NCI-H748 treated with DMSO at 0.1 percent for 48 hours (cell line): ENCODE measurements around the gene MAP4.
"Not testable (repeated sequence)": the region's sequence is repeated elsewhere in the genome, so short reads cannot be mapped to it uniquely, and the experiment has no call there.

Experiments
- DNase-seq: peaks from one replicate; lab custom pipeline; 2025; lab: John Stamatoyannopoulos, UW

MAP4 gene

GRCh38 chr3:47895241-47895640 is 121.0 kb downstream of the MAP4 start:
- no peak for DNase-seq

GRCh38 chr3:47892286-47893040 is 123.8 kb downstream of the MAP4 start:
- no peak for DNase-seq

GRCh38 chr3:47891613-47892005 is 124.6 kb downstream of the MAP4 start:
- DNase-seq, result no peak

GRCh38 chr3:47890828-47891612 is 125.2 kb downstream of the MAP4 start:
- no peak for DNase-seq

- no peak for DNase-seq
Observed at GRCh38 chr3:47890126-47890827, 125.9 kb downstream of the MAP4 start.

GRCh38 chr3:47888986-47889757 is 127.0 kb downstream of the MAP4 start:
- DNase-seq, result no peak

- not testable (repeated sequence) for DNase-seq
Observed at GRCh38 chr3:47887991-47888390, 128.2 kb downstream of the MAP4 start.

GRCh38 chr3:47885168-47885567 is 131.0 kb downstream of the MAP4 start:
- DNase-seq, result no peak

GRCh38 chr3:47884603-47885002 is 131.6 kb downstream of the MAP4 start:
- no peak for DNase-seq

- DNase-seq, result no peak
Observed at GRCh38 chr3:47882338-47882737, 133.9 kb downstream of the MAP4 start.

GRCh38 chr3:47877719-47878118 is 138.5 kb downstream of the MAP4 start:
- DNase-seq, result no peak

GRCh38 chr3:47877290-47877689 is 138.9 kb downstream of the MAP4 start:
- no peak for DNase-seq

- no peak for DNase-seq
Observed at GRCh38 chr3:47874913-47875312, 141.3 kb downstream of the MAP4 start.

GRCh38 chr3:47874438-47874837 is 141.8 kb downstream of the MAP4 start:
- DNase-seq, result no peak

GRCh38 chr3:47872916-47873315 is 143.3 kb downstream of the MAP4 start:
- DNase-seq, result no peak

GRCh38 chr3:47871389-47871788 is 144.8 kb downstream of the MAP4 start:
- no peak for DNase-seq

GRCh38 chr3:47870702-47871260 is 145.4 kb downstream of the MAP4 start:
- DNase-seq, result no peak

- DNase-seq, result no peak
Observed at GRCh38 chr3:47870156-47870555, 146.1 kb downstream of the MAP4 start.

- no peak for DNase-seq
Observed at GRCh38 chr3:47868306-47868705, 147.9 kb downstream of the MAP4 start.

- DNase-seq, result no peak
Observed at GRCh38 chr3:47867451-47868044, 148.7 kb downstream of the MAP4 start.

- no peak for DNase-seq
Observed at GRCh38 chr3:47865192-47865591, 151.0 kb downstream of the MAP4 start.
